Coronary artery (tissue), 2 donors: ENCODE results near the gene POLR3B.

Experiments used
- DNase-seq: peaks from one replicate; pipeline ENCODE4 v3.0.0-alpha.2; 2017; ENCODE audit warnings: low spot score
- H3K27ac ChIP-seq, 2 donors: fragments of 200-600 bp; sonication (generic); one replicate each; pipeline ENCODE4 v1.5.1; 2016 to 2019
- H3K4me3 ChIP-seq: fragments of 200-600 bp; sonication (generic); 2 replicates; pipeline ENCODE4 v1.5.1; 2016; ENCODE audit warnings: mild to moderate bottlenecking, moderate library complexity
- TF ChIP-seq, protein P1 (sequence below): fragments of 200-600 bp; sonication (generic); IDR thresholded peaks from one replicate; pipeline ENCODE4 v1.5.1; 2019; ENCODE audit warnings: antibody characterized with exemption

POLR3B gene

GRCh38 chr12:106499628-106500027 lies 142.1 kb downstream of the POLR3B start:
- no peak overlapping the region for H3K4me3 ChIP-seq
- DNase-seq: no peak
- no peak overlapping the region for H3K27ac ChIP-seq
- TF ChIP-seq, protein P1, sequence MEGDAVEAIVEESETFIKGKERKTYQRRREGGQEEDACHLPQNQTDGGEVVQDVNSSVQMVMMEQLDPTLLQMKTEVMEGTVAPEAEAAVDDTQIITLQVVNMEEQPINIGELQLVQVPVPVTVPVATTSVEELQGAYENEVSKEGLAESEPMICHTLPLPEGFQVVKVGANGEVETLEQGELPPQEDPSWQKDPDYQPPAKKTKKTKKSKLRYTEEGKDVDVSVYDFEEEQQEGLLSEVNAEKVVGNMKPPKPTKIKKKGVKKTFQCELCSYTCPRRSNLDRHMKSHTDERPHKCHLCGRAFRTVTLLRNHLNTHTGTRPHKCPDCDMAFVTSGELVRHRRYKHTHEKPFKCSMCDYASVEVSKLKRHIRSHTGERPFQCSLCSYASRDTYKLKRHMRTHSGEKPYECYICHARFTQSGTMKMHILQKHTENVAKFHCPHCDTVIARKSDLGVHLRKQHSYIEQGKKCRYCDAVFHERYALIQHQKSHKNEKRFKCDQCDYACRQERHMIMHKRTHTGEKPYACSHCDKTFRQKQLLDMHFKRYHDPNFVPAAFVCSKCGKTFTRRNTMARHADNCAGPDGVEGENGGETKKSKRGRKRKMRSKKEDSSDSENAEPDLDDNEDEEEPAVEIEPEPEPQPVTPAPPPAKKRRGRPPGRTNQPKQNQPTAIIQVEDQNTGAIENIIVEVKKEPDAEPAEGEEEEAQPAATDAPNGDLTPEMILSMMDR: no peak

DNA sequence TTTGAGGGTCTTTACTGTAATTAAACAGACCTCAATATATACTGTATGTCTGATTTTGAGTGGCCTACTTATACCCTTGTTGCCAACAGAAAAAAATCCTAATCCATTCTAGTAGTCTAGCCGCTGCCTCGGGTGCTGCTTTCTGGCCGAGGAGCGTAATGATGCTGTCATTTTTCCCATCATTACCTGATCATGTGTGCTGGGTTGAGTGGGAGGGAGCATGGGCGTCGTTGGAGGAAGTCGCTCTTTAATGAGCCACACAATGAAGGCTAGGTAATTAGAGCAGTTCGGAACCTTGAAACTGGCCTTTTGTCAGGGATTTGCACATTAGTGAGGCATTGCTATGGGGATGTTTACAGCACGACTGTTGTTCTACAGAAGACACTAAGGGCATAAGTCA lies 149.1 kb downstream of the POLR3B start:
- DNase-seq: no peak
- TF ChIP-seq, protein P1: no peak
- H3K27ac ChIP-seq: no peak overlapping the region
- no peak overlapping the region for H3K4me3 ChIP-seq

DNA sequence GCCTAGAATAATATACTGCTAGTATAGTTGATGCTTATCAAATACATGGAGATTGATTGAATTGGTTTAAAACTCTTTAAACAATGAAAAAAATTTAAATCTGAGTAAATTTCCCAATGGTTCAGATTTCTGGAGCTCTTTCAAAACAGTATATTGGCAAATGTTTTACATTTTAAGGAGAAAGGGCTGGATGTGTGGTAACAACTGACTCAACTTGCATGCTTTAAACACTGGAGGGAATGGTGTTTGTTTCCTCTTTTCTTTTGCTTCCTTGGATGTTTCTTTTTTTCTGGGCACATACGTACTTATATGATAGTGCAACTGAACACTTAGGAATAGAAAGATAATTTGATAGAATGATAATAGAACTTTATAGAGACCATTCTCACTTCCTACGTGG lies 151.4 kb downstream of the POLR3B start:
- no peak overlapping the region for H3K27ac ChIP-seq
- DNase-seq: no peak
- TF ChIP-seq, protein P1: no peak
- no peak overlapping the region for H3K4me3 ChIP-seq

GRCh38 chr12:106511365-106511764 lies 153.8 kb downstream of the POLR3B start:
- Histone ChIP-seq H3K4me3 (no peak overlapping the region), H3K27ac (no peak overlapping the region)
- TF ChIP-seq, protein P1: no peak
- no peak for DNase-seq

- Histone ChIP-seq H3K4me3 (no peak overlapping the region), H3K27ac (no peak overlapping the region)
- TF ChIP-seq, protein P1: no peak
- DNase-seq: no peak
Measured at GRCh38 chr12:106517314-106517713, 159.8 kb downstream of the POLR3B start.

- Histone ChIP-seq H3K27ac (no peak overlapping the region), H3K4me3 (no peak overlapping the region)
- TF ChIP-seq, protein P1: no peak
- DNase-seq: no peak
Measured at GRCh38 chr12:106519607-106520021, 162.1 kb downstream of the POLR3B start.

GRCh38 chr12:106521901-106522300 lies 164.4 kb downstream of the POLR3B start:
- TF ChIP-seq, protein P1: no peak
- DNase-seq: no peak
- Histone ChIP-seq H3K27ac (no peak overlapping the region), H3K4me3 (no peak overlapping the region)
